Fibroblast of gingiva (primary cell): ENCODE results near the gene CTBP2.
"Not testable (repeated sequence)": the region's sequence is repeated elsewhere in the genome, so short reads cannot be mapped to it uniquely, and the experiment has no call there.

Source experiments
- DNase-seq: peaks from one replicate; pipeline ENCODE4 v3.0.0-alpha.2; 2011; ENCODE audit warnings: low read depth

Gene CTBP2

GRCh38 chr10:125158601-125159485 is 1.5 kb downstream of the CTBP2 start:
- peak; percentile 42 for DNase-seq

- DNase-seq = no peak
These were observed 2.1 kb downstream of the CTBP2 start for GRCh38 chr10:125158275-125158600.

GRCh38 chr10:125157505-125157904 is 2.9 kb downstream of the CTBP2 start:
- no peak for DNase-seq

GRCh38 chr10:125156739-125157480 is 3.5 kb downstream of the CTBP2 start:
- no peak for DNase-seq

DNA sequence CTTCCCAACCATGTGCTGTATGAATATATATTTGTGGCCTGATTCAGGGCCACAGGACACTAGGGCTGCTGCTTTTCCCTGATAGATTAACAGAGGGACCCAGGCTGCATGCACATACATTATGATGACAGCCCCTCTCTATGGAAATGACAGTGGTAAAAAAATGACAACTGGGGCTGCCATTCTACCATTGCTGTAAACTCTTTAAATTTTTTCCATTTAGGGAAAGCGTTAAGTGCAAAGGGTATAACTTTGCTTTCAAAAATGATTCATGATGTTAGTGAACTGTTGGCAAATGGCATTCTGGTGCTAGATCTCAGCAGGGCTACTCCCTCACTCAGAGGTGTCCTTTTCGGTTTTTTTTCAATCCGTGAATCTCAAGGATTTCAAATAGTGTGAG is 4.2 kb downstream of the CTBP2 start:
- DNase-seq = no peak

DNA sequence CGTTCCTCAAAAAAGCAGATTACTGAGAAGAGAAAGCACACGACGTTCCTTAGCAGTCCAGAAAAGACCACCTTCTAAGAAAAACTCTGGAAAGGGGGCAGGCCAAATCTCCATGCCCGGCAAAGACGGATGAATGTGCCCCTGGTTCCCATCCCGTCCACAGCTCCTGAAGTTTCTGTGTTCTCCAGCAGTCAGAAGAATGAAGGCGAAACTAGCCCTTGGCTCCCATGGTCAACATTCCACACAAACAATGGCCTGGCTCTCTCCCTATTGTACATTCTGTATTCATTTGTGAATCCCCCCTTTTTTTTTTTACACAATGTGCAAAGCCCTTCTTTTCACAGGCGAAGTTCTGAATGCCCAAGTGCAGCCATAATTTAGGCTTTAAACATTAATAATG is 5.3 kb downstream of the CTBP2 start:
- peak; percentile 32 for DNase-seq

GRCh38 chr10:125154529-125154928 is 5.8 kb downstream of the CTBP2 start:
- peak; percentile 25 for DNase-seq

GRCh38 chr10:125153703-125154490 is 6.5 kb downstream of the CTBP2 start:
- peak; percentile 39 for DNase-seq

- DNase-seq = peak; percentile 69
These were observed 7.7 kb downstream of the CTBP2 start for GRCh38 chr10:125152450-125153368.

- no peak for DNase-seq
These were observed 8.6 kb downstream of the CTBP2 start for GRCh38 chr10:125151553-125152449.

DNA sequence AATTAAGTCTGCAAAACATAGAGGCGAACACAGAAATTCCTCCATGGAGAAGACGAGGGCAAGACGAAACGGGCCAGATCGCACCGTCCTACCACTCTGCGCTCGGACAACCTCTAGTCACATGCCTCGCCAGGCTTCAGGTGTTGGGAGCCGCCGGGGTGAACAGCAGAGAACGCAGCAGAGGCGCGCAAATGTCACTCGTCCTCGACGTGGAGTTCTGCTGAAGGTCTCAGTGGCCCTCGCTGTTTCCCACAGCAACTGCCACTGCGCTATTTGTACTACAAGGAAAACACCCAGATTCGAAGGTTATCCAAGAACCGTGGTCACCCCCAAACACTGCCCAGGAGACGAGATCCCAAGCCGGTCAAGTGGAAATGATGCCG is 9.2 kb downstream of the CTBP2 start:
- no peak for DNase-seq

DNA sequence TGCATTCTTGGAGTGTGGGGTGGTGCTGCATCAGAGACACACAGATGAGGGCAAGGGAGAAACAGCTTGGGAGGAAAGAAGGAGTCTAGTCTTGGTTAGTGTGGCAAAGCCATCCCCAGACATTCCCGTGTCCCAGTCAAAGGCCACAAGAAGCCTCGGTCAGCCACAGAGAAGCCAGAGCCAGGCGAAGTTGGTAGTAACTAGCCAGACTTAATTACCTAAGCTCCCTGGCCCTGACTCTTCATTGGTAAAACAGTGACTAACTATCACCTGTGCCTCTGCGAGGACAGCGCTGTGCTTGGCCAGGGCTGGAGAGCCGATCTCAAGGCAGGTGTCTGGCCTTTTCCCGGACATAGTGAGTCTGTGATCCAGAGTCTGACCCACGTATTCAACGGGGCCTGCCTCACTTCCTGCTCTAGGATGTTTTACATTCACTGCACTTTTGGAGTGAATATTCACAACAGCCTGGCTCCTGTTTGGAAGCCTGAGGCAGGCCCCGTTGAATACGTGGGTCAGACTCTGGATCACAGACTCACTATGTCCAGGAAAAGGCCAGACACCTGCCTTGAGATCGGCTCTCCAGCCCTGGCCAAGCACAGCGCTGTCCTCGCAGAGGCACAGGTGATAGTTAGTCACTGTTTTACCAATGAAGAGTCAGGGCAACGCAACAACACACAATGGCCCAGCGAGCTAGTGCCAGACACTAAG is 9.8 kb downstream of the CTBP2 start:
- DNase-seq = not testable (repeated sequence)

- no peak for DNase-seq
These were observed 10.7 kb downstream of the CTBP2 start for GRCh38 chr10:125149680-125150047.

GRCh38 chr10:125149036-125149679 is 11.2 kb downstream of the CTBP2 start:
- DNase-seq = peak; percentile 49

DNA sequence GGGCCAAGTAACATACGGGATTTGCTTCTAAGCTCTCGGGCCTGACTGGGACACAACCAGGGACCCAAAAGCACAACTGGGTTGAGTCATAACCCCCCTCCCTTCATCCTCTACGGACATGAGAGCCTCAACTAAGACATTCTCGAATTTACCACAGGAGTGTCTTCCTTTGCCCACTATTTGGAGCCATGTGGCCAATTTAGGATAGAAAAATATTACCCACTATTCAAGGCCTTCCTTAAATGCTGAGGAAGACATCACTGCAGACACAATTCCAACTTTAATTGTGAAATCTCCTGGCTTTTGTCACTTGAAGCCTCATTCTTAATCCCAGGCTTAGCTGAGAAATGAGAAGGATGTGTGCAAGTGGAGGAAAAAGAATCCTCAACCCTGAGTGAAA is 11.8 kb downstream of the CTBP2 start:
- peak; percentile 38 for DNase-seq

DNA sequence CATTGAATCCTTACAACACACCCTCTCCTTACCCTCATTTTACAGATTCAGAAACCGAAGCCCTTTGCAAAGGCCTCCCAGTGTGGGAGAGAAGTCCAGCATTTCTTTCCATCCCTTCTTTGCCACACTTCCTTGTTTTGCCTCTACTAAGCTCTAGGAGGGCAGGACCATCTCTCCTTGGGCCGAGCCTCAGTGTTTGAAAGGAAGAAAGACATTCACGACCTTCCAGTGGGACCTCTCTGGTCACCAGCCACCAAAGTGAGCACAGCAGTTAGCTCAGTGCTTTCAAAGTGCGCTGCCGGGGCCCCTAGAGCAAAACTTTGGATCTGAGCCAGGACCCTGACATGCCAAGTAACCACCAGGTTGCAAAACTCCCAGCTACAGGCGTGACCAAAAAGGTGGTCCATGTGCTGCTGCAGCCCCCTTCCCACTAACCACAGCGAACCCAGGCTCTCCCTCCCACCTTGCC is 12.4 kb downstream of the CTBP2 start:
- DNase-seq = peak; percentile 34

- peak; percentile 33 for DNase-seq
These were observed 13.4 kb downstream of the CTBP2 start for GRCh38 chr10:125146791-125147579.

DNA sequence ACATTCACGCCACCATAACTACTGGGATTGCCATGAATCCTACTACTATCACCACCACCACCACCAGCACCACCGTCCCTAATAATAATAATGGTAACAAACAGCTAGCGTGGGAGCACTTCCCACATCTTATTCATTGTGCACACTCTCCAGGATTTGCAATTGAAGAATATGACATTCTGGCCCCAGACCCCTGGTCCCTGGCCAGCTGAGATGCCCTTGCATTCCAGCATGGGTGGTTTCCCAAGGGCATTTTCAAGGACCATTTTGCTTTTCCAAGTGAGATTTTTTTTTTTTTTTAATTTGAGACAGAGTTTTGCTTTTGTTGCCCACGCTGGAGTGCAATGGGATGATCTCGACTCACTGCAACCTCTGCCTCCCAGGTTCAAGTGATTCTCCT is 14.7 kb downstream of the CTBP2 start:
- no peak for DNase-seq
